NB4 (cell line): Measurements from ENCODE around the gene KIAA1328.

Experiments
- DNase-seq: peaks from one replicate; pipeline ENCODE4 v3.0.0; 2010; ENCODE audit warnings: low read depth
- H3K4me3 ChIP-seq: one replicate; pipeline ENCODE4 v1.5.1; 2011; ENCODE audit warnings: mild to moderate bottlenecking, low read depth, low read length, moderate library complexity
- CTCF ChIP-seq: IDR thresholded peaks from one replicate; pipeline ENCODE4 v1.5.1; 2012; ENCODE audit warnings: low read depth, low read length
- MAX ChIP-seq: IDR thresholded peaks from 2 replicates; pipeline ENCODE4 v1.6.1; 2011; ENCODE audit warnings: low read depth, low read length
- MYC ChIP-seq: IDR thresholded peaks from 2 replicates; pipeline ENCODE4 v1.6.1; 2011; ENCODE audit warnings: low read depth, low read length
- POLR2A ChIP-seq: IDR thresholded peaks from 2 replicates; pipeline ENCODE4 v1.6.1; 2011; ENCODE audit warnings: mild to moderate bottlenecking; ENCODE audit not compliant: insufficient read length; ENCODE audit errors: extremely low read depth

Gene KIAA1328

GRCh38 chr18:37042381-37042780 lies 213.5 kb downstream of the KIAA1328 start:
- TF ChIP-seq MYC (no peak), MAX (no peak), POLR2A (no peak)
- DNase-seq: no peak
- H3K4me3 ChIP-seq: no peak overlapping the region

- no peak for DNase-seq
- no peak overlapping the region for H3K4me3 ChIP-seq
- TF ChIP-seq MAX: no peak
- no peak for TF ChIP-seq MYC
- no peak for TF ChIP-seq CTCF
- TF ChIP-seq POLR2A: no peak
Measured at GRCh38 chr18:37055137-37055802, 226.3 kb downstream of the KIAA1328 start.

- no peak for DNase-seq
- no peak overlapping the region for H3K4me3 ChIP-seq
- no peak for TF ChIP-seq MYC
- no peak for TF ChIP-seq MAX
- TF ChIP-seq CTCF: no peak
- TF ChIP-seq POLR2A: no peak
Measured at GRCh38 chr18:37064187-37064586, 235.3 kb downstream of the KIAA1328 start.

GRCh38 chr18:37065254-37065653 lies 236.3 kb downstream of the KIAA1328 start:
- no peak overlapping the region for H3K4me3 ChIP-seq
- TF ChIP-seq POLR2A (no peak), MAX (no peak), MYC (no peak), CTCF (no peak)
- no peak for DNase-seq

GRCh38 chr18:37084912-37085311 lies 256.0 kb downstream of the KIAA1328 start:
- DNase-seq: no peak
- TF ChIP-seq CTCF: no peak
- no peak for TF ChIP-seq MAX
- no peak for TF ChIP-seq POLR2A
- TF ChIP-seq MYC: no peak
- no peak overlapping the region for H3K4me3 ChIP-seq

- no peak for TF ChIP-seq MYC
- no peak for DNase-seq
- no peak overlapping the region for H3K4me3 ChIP-seq
Measured at GRCh38 chr18:37085362-37085761, 256.4 kb downstream of the KIAA1328 start.
